Transverse colon (tissue), 4 donors: Measurements from ENCODE around the gene LZTFL1.

Source experiments
- CTCF ChIP-seq, 5 experiments: fragments of 200-600 bp in 3 of 5; fragments of 450-650 bp in 2 of 5; sonication (generic) in 3 of 5; IDR thresholded peaks; 1 replicate in 2 of 5; 2 replicates in 3 of 5; pipeline ENCODE4 v1.5.1; 2016 to 2017; ENCODE audit warnings: antibody characterized with exemption in 5 of 5, inconsistent platforms in 3 of 5, mild to moderate bottlenecking in 2 of 5, moderate library complexity in 1 of 5
- POLR2A ChIP-seq: fragments of 450-650 bp; IDR thresholded peaks from one replicate; pipeline ENCODE4 v1.6.1; 2016; ENCODE audit warnings: antibody characterized with exemption, mild to moderate bottlenecking, moderate library complexity
- POLR2AphosphoS5 ChIP-seq, 3 donors: sonication (generic); formaldehyde crosslinking; IDR thresholded peaks; one replicate each; pipeline ENCODE4 v1.6.1; 2016; ENCODE audit warnings: antibody characterized with exemption in 3 of 3

DNA sequence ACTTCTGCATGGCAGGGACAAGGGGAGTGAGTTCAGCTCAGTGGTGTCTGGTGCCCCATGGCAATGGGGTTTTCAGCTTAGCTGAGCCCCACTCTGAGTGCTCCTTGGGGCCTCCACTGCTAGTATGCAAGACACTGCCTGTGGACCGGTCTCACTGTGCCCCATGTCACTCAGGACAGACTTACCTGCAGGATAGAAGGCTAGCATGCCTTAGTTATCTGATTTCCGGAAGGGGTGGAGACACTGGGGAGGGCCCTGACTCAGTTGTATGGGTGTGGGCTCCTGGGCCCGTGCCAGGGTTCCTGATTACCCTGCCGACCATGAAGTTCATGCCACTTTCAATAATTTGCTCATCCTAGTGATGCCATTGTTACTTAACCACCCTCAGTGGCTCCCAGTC is 41.3 kb downstream of the LZTFL1 start:
- TF ChIP-seq POLR2AphosphoS5 (IDR thresholded peaks at IDR 0.05) (no peak), CTCF (IDR thresholded peaks at IDR 0.05) (no peak), POLR2A (no peak)
